ENCODE results near the gene FAR1. TPM values are rescaled to one million over a fixed set of nuclear protein-coding genes. Genes with fewer than 3 reads are reported as not detected.
A peak's percentile ranks its signal among the peaks of the same experiment; 100 is the strongest.

FAR1 gene
- polyA plus RNA-seq, 3 donors: 47.2 to 77.0 (median 52.6) TPM

GRCh38 chr11:13682212-13682611 is 13.7 kb downstream of the FAR1 start:
- no peak overlapping the region for H3K9ac ChIP-seq (ENCODE audit: insufficient read depth, low read length, poor library complexity, severe bottlenecking)
- peaks cover 70% of the 10 kb centered on the region for H4K20me1 ChIP-seq (ENCODE audit: insufficient read depth, low read length)
- H3K4me3 Mint-ChIP-seq: peak overlapping the region in 1 of 2 donors; percentile 51
- no peak overlapping the region for H2AFZ ChIP-seq (ENCODE audit: insufficient read depth, low read depth, low read length, poor library complexity, severe bottlenecking)
- H3K9me3 Mint-ChIP-seq: peaks cover 0 to 6% (median 0%) of the 10 kb centered on the region in 7 donors
- no peaks in the 10 kb centered on the region for H3K9me3 ChIP-seq (replicated peaks in 1 of 2; ENCODE audit: control insufficient read depth in 1 of 2, insufficient read depth in 1 of 2, low read length in 2 of 2)
- intact Hi-C loops (cut with micrococcal nuclease): no loop called here
- H3K4me2 ChIP-seq (replicated peaks; ENCODE audit: extremely low read depth, low read length, poor library complexity, severe bottlenecking): no peak overlapping the region
- H3K36me3 ChIP-seq (replicated peaks in 1 of 2; ENCODE audit: control insufficient read depth in 1 of 2, insufficient read depth in 2 of 2, low read length in 2 of 2): peaks cover 0 to 2% of the 10 kb centered on the region in 2 donors
- TF ChIP-seq, protein P1, sequence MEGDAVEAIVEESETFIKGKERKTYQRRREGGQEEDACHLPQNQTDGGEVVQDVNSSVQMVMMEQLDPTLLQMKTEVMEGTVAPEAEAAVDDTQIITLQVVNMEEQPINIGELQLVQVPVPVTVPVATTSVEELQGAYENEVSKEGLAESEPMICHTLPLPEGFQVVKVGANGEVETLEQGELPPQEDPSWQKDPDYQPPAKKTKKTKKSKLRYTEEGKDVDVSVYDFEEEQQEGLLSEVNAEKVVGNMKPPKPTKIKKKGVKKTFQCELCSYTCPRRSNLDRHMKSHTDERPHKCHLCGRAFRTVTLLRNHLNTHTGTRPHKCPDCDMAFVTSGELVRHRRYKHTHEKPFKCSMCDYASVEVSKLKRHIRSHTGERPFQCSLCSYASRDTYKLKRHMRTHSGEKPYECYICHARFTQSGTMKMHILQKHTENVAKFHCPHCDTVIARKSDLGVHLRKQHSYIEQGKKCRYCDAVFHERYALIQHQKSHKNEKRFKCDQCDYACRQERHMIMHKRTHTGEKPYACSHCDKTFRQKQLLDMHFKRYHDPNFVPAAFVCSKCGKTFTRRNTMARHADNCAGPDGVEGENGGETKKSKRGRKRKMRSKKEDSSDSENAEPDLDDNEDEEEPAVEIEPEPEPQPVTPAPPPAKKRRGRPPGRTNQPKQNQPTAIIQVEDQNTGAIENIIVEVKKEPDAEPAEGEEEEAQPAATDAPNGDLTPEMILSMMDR (IDR thresholded peaks at IDR 0.05): no peak
- H3K4me3 ChIP-seq (replicated peaks in 1 of 3; ENCODE audit: low read depth in 2 of 3, low read length in 3 of 3): peak overlapping the region in 1 of 3 experiments; percentile 13
- H3K27me3 Mint-ChIP-seq (ENCODE audit: low read depth in 3 of 3): no peaks in the 10 kb centered on the region
- no CpG with 5 or more reads among the region's 1 CpG for WGBS (ENCODE audit: insufficient coverage)
- H3K27me3 ChIP-seq (ENCODE audit: control insufficient read depth in 2 of 2, insufficient read depth in 2 of 2, low read length in 2 of 2): no peaks in the 10 kb centered on the region
- peaks cover 48 to 60% of the 10 kb centered on the region in 2 donors for H3K4me1 ChIP-seq (ENCODE audit: control insufficient read depth in 1 of 2, insufficient read depth in 2 of 2, low read length in 2 of 2)
- DNase-seq: no peak
- H3K4me1 Mint-ChIP-seq: peaks cover 72% of the 10 kb centered on the region
- peak overlapping the region in 4 of 7 donors; percentile 33 to 71 (median 68) for H3K27ac Mint-ChIP-seq
- H3K27ac ChIP-seq (ENCODE audit: low read depth in 1 of 2, low read length in 2 of 2): peak overlapping the region in 1 of 2 donors; percentile 70
- H3K36me3 Mint-ChIP-seq: peaks cover 14 to 16% of the 10 kb centered on the region in 2 donors
- peaks cover 100% of the 10 kb centered on the region for H3K79me2 ChIP-seq (ENCODE audit: insufficient read depth, low read length)

DNA sequence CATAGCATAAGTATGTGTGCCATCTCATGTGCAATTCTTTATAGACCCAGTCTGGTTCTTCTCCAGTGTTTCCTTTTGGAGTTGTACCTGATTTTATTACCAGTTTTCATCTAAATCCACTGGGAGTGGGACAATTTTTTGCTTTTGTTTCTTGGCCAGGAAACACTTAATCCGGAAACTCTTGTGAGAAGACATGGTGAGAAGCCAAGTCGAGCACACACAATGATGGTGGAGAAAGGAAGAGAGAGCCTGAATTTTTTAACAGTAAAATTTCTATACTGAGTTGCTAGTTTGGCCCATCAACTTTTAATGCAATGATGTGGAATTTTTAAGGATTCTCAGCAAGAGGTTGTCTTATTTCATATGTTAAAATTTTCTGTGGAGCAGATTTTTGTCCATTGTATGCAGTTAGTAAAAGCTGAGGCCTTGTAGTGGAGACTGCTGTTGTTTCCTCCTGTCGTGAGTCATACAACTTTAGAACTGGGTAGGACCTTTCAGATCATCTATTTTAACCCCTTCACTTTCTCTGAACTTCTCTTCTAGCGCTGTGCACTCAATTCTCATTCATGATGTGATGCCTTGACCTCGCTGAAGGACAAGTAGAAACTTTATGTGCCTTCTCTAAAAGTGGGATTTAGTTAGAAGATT is 17.1 kb downstream of the FAR1 start:
- H2AFZ ChIP-seq (ENCODE audit: insufficient read depth, low read depth, low read length, poor library complexity, severe bottlenecking): no peak overlapping the region
- intact Hi-C loops (cut with micrococcal nuclease): no loop called here
- H3K79me2 ChIP-seq (ENCODE audit: insufficient read depth, low read length): peaks cover 98% of the 10 kb centered on the region
- peaks cover 0 to 5% of the 10 kb centered on the region in 2 donors for H3K36me3 ChIP-seq (replicated peaks in 1 of 2; ENCODE audit: control insufficient read depth in 1 of 2, insufficient read depth in 2 of 2, low read length in 2 of 2)
- Mint-ChIP-seq H3K36me3 (peaks cover 16 to 18% of the 10 kb centered on the region in 2 donors), H3K4me1 (peaks cover 49% of the 10 kb centered on the region), H3K9me3 (peaks cover 0 to 3% (median 0%) of the 10 kb centered on the region in 7 donors), H3K27me3 (ENCODE audit: low read depth in 3 of 3) (no peaks in the 10 kb centered on the region), H3K27ac (peak overlapping the region in 4 of 7 donors; percentile 6 to 47 (median 14)), H3K4me3 (no peak overlapping the region)
- H3K27ac ChIP-seq (ENCODE audit: low read depth in 1 of 2, low read length in 2 of 2): peak overlapping the region in 1 of 2 donors; percentile 39
- H4K20me1 ChIP-seq (ENCODE audit: insufficient read depth, low read length): peaks cover 96% of the 10 kb centered on the region
- DNase-seq: no peak
- no peak overlapping the region for H3K9ac ChIP-seq (ENCODE audit: insufficient read depth, low read length, poor library complexity, severe bottlenecking)
- H3K27me3 ChIP-seq (ENCODE audit: control insufficient read depth in 2 of 2, insufficient read depth in 2 of 2, low read length in 2 of 2): no peaks in the 10 kb centered on the region
- no peak overlapping the region for H3K4me2 ChIP-seq (replicated peaks; ENCODE audit: extremely low read depth, low read length, poor library complexity, severe bottlenecking)
- H3K4me1 ChIP-seq (ENCODE audit: control insufficient read depth in 1 of 2, insufficient read depth in 2 of 2, low read length in 2 of 2): peaks cover 23 to 28% of the 10 kb centered on the region in 2 donors
- TF ChIP-seq, protein P1 (IDR thresholded peaks at IDR 0.05): no peak
- H3K9me3 ChIP-seq (replicated peaks in 1 of 2; ENCODE audit: control insufficient read depth in 1 of 2, insufficient read depth in 1 of 2, low read length in 2 of 2): no peaks in the 10 kb centered on the region
- 100% methylated on average over 1 of the region's 5 CpGs for WGBS (ENCODE audit: insufficient coverage)
- H3K4me3 ChIP-seq (replicated peaks in 1 of 3; ENCODE audit: low read depth in 2 of 3, low read length in 3 of 3): no peak overlapping the region

Data from CD14-positive monocyte (primary cell).